ENCODE results near the gene GABRP.
"Not testable (repeated sequence)": the region's sequence is repeated elsewhere in the genome, so short reads cannot be mapped to it uniquely, and the experiment has no call there.

Gene GABRP

DNA sequence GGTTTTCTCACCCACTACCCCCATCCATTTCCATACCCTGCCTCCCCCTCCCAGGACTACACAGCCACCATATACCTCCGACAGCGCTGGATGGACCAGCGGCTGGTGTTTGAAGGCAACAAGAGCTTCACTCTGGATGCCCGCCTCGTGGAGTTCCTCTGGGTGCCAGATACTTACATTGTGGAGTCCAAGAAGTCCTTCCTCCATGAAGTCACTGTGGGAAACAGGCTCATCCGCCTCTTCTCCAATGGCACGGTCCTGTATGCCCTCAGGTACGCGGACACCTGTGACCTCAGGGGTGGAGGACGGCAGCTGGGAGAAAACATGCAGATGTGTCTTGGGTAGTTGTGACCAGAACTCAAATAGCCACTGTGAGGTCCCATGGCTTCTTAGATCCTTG lies 11.6 kb downstream of the GABRP start:
- no peak for DNase-seq

DNA sequence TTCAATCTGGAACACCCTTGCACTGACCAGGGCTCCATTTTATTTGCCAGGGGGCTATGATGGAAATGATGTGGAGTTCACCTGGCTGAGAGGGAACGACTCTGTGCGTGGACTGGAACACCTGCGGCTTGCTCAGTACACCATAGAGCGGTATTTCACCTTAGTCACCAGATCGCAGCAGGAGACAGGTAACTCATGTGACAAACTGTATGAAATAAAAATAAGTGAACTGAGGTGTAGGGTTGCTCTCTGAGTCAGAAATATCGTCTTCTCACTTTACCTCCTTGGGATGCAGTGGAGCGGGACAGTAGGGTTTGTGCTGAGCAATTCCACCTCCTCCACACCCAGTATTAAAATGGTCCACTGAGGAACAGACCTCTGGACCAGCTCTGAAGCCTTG lies 22.1 kb downstream of the GABRP start:
- no peak for DNase-seq

DNA sequence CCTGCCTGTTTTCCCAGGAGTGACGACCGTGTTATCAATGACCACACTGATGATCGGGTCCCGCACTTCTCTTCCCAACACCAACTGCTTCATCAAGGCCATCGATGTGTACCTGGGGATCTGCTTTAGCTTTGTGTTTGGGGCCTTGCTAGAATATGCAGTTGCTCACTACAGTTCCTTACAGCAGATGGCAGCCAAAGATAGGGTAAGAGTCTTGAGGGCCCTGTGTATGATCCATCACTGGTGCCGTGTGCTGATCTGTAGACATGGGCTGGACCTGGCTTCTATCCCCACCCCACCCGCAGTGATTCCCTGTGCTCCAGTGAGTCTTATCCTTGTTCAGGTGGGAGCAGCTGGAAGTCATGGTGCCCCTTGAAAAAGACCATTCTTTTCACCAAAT lies 26.0 kb downstream of the GABRP start:
- peak in 1 of 2 experiments; percentile 6 for DNase-seq

DNA sequence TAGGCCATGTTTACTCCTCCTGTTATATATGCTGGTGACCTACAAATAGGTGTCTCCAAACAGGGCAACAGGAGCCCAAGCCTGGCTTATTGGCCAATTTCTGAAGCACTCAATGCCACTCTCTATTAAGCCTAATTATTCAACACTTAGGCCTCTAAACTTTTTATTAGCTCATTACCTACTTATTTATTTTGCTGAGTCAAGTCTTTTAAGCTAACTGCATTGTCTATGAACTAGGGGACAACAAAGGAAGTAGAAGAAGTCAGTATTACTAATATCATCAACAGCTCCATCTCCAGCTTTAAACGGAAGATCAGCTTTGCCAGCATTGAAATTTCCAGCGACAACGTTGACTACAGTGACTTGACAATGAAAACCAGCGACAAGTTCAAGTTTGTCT lies 28.2 kb downstream of the GABRP start:
- DNase-seq = no peak

DNA sequence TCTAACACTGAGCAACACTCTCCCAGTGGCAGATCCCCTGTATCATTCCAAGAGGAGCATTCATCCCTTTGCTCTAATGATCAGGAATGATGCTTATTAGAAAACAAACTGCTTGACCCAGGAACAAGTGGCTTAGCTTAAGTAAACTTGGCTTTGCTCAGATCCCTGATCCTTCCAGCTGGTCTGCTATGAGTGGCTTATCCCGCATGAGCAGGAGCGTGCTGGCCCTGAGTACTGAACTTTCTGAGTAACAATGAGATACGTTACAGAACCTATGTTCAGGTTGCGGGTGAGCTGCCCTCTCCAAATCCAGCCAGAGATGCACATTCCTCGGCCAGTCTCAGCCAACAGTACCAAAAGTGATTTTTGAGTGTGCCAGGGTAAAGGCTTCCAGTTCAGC lies 29.7 kb downstream of the GABRP start:
- no peak for DNase-seq

DNA sequence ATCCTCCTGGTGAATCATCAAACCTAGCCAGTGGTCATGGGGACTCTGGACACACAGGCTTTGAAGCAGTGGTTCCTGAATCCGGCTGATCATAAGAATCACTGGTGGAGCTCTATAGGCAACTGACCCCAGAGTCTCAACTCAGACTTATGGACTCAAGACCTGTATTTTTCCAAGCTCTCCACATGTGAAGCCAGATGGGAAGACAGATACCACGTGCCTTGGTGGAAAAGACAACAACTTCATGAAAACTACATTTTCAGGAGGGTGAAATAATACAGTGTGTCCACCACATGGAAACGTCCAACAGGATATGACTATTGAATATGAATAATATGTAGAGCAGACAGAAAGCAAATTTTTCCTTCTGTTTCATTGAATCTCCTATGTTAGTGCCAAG lies 33.7 kb downstream of the GABRP start:
- no peak for DNase-seq

DNA sequence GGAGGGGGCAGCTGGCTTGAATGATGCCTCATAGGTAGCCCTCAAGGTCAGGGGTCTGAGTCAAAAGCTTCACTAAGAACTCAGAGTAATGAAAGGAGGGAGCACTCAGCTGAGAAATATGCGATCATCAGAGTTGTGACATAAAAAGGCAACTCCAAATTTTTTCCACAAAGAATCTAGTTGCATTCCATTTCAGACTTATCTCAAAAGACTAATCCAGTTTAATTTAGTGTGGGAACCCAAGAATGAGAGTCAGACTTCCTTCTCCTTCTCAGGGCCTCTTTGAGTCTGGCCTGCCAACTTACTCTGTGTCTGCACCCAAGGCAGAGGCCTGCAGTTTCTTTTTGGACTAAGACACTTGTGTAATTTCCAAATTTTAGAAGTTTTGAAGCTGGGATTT lies 34.7 kb downstream of the GABRP start:
- DNase-seq = no peak

DNA sequence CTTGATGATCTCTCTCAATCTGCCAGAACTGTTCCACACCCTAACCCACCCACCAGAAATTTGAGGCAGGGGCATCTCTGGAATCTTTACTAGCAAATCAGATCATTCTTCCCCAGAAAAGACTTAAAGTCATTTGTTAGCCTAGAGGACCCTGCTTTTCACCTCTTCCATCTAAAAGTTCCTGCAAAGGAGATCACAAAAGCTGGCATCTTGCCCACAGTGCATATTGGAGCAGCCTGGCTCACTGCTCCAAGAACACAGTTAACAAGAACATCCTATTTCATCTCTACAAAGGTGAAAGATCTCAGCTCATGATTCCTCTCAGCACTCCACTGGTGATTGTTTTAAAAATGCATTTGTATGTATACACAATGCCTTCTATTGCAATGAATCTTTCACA lies 36.3 kb downstream of the GABRP start:
- DNase-seq = no peak

DNA sequence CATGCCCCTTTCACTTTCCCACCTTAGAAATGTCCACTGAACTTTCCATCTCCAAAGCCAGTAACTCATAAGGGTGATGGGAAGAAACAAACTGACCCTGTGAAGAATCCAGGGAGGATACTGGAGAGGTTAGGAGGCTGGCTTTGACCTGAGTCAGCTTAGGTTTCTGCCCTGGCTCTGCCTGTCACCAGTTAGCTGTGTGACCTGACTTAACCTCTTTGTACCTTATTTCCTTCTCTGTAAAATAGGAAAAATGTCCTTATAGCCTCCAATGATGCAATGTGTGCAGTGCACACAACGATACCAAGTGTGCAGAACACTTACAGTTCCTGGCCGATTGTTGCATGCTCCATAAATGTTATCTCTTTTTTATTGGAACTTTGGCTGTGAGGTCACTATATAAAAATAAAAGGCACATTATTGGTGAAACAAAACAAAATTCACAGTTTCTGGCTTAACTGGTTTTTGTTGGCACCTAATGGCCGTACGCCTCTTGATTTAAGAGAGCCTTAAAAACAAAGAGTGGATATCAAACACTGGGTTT lies 37.8 kb downstream of the GABRP start:
- no peak for DNase-seq

DNA sequence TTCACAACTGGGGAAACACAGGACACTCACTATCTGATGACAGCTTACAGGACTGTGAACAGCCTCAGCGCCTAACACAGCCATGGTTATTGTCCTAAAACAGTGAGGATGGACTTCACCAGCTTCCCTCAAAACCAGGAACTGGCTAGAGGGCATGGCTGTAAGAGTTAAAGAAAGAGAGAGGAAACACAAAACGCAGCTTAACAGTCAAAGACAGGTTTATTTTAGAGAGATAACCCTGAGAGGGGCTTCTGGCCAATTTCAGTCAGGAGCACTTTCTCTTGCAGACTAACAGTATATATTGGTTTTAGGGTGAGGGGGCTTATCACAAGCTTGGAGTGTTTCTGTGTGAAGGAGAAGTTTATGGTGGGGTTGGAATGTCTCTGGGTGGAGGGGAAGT lies 42.6 kb downstream of the GABRP start:
- DNase-seq = no peak

DNA sequence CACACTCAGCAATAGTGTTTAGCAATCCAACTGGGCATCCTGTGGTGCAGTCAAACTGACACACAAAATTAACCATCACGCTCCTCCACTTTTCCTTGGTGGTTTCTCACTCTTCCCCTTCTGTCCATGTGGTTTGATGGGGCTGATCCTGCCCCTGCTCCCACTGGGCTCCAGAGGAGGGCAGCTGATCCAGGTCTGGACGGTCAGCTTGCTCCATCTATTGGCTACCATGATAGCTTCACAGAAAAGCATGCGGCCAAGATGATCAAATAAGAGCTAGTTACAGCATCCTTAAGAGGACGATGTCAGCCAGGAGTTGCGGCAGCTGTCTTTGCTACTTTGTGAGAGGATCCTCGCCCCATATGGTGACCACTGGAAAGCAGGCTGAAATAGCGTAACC lies 48.7 kb downstream of the GABRP start:
- no peak for DNase-seq

DNA sequence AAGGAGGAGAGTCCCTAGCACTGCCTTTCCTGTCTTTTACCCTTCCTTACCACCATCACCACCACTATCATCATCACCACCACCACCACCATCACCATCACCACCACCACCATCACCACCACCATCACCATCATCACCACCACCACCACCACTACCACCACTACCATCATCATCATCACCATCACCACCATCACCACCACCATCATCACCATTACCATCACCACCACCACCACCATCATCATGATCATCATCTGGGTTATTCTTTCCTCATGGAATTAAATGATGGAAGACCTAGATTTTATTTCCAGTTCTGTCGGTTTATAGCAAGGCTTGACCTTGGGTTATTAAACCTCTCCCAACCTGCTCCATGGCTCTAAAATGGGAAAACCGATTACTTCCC lies 50.5 kb downstream of the GABRP start:
- DNase-seq = not testable (repeated sequence)

DNA sequence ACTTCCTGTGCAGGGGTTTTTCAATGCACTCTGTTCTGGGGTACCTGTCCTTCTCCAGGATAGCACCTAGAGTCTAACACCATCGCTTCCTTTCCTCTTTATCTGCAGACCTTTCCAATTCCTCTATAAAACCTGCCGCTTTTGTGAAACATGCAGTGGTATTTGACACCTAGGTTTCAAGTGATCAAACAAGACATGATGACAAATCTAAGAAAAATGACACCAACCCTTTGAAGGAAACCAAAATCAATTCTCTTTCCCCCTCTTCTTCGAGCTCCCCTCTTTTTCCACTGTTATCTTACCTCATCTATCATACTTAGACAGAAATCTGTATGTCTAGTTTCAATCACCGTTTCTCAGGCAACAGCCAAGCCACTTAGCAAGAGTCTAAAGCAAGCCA lies 52.7 kb downstream of the GABRP start:
- DNase-seq = no peak

DNA sequence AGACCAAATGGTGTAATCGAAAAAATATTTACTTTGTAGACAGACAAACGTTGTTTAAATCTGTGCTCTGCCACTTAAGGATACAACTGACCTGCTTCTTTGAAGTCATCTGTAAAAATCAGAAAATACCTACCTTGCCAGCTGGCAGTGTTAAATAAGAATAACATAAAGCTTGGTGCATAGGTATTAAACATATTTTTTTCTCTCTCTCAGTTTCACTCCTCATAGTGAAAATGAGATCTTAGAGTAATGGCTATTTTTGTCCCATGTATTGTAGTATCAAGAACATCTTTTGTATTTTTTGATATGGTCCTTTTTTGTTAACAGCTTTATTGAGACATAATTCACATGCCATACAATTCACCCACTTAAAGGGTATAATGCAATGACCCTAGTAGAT lies 60.3 kb downstream of the GABRP start:
- DNase-seq = no peak

DNA sequence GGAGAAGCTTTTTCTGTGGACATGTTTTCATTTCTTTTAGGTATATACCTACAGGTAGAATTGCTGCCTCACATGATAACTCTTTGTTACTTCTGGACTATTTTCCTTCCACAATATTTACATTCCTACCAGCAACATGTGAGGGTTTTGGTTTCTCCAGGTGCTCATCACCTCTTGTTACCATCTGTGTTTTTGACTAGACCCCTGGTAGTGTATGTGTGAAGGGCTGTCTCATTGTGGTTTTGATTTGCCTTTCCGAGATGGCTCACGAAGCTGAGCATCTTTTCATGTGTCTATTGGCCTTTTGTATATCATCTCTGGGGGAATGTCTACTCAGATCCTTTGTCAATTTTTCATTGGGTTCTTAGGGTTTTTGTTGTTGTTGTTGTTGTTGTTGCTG lies 61.1 kb downstream of the GABRP start:
- no peak for DNase-seq

DNA sequence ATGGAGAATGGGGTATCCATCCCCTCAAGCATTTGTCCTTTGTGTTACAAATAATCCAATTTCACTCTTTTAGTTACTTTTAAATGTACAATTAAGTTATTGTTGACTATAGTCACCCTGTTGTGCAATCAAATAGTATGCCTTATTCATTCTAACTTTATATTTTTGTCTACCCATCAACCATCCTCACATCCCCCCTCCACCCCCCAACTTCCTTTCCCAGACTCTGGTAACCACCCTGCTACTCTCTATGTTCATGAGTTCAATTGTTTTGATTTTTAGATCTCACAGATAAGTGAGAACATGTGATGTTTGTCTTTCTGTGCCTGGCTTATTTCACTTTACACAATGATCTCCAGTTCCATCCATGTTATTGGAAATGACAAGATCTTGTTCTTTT lies 62.9 kb downstream of the GABRP start:
- no peak for DNase-seq

DNA sequence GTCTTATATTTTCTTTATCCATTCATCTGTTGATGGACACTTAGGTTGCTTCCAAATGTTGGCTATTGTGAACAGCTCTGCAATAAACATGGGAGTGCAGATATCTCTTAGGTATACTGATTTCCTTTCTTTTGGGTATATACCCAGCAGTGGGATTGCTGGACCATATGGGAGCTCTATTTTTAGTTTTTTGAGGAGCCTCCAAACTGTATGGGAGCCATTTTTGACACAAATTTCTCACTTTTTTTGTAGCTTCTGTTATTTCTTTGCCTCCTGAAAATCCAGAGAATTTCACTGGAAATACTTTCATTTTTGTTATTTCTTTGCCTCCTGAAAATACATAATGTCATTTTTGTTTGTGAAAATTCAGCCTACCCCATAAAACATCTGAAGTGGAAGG lies 63.3 kb downstream of the GABRP start:
- no peak for DNase-seq

DNA sequence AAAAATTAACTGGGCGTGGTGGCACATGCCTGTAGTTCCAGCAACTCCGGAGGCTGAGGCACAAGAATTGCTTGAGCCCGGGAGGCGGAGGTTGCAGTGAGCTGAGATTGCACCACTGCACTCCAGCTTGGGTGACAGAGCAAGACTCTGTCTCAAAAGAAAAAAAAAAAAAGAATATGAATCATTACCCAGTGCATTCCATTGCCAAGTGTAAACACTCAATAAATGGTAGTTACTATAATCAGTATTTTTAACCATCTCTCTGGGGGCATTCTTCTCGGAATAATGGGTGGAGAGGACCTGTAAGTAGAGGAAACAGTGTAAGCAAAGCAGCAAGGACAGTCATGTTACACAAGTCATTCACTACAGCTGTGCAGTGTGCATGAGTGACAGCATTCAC lies 64.5 kb downstream of the GABRP start:
- no peak for DNase-seq

DNA sequence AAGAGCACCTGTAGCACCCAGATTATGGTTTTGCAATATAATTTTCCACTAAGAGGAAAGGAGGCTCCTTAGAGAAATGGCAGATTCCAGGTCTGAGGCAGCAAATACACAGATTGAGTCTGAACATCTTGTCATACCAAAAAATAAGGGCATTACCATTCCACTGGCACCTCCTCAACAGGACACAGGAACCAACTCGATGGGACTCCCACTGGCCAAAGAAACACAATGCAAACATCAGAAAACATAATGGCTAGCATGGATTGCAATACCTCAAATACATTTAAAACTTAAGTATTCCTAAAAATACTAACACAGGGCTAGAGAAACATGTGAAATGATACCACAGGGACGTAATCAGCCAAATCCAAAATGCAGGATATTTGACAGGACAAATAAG lies 65.8 kb downstream of the GABRP start:
- no peak for DNase-seq

DNA sequence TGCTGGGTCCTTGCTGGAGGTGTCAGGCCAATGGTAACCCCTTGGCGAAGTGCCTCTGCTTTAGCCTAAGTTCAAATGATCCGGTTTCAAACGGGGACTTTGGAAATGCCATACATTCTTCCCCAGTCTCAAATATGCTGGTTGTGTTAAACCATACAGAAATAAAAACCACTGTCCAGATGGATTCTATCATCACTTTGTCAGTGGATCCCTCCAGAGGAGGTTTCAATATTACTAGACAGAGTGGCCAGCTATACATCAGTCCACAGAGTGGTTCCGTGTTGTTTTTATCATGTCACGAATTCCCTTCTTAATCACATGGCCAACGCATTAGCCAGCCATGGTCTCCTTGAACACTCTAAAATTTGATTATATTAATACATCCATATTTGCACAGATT lies 71.0 kb downstream of the GABRP start:
- no peak for DNase-seq

DNA sequence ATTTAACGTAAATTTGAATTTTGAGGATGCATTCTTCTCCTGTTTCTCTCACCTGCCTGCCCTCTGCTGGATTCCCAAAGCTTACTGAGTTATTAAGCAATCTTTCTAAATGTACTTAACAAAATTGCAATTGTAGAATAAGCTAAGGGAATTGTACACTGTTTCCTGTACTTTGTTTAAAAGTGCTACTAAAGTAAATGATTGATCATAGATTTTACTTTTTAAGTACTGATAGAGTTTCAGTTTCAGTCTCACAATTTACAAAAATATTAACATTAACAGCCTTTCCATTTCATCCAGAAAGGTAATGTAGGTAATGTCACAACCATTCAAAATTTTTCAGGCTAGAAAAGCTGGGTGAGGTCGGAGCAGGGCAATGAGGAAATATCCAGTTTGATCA lies 73.5 kb downstream of the GABRP start:
- DNase-seq = no peak

DNA sequence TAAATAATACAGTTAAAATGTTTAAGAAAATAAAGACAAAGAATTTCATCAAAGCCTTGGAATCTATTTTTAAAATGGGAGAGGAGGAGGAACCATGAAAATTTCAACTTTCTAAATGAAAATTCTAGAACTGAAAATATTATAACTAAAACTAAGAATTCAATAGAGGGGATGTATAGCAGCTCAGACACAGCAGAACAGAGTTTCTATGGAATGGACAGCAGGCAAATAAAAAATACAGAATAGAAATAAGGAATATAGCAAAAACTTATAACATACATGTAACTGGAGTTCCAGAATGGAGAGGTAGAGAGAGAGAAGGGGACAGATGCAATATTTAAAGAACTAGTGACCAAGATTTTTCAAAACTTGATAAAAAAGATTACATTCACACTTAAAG lies 76.9 kb downstream of the GABRP start:
- no peak for DNase-seq

DNA sequence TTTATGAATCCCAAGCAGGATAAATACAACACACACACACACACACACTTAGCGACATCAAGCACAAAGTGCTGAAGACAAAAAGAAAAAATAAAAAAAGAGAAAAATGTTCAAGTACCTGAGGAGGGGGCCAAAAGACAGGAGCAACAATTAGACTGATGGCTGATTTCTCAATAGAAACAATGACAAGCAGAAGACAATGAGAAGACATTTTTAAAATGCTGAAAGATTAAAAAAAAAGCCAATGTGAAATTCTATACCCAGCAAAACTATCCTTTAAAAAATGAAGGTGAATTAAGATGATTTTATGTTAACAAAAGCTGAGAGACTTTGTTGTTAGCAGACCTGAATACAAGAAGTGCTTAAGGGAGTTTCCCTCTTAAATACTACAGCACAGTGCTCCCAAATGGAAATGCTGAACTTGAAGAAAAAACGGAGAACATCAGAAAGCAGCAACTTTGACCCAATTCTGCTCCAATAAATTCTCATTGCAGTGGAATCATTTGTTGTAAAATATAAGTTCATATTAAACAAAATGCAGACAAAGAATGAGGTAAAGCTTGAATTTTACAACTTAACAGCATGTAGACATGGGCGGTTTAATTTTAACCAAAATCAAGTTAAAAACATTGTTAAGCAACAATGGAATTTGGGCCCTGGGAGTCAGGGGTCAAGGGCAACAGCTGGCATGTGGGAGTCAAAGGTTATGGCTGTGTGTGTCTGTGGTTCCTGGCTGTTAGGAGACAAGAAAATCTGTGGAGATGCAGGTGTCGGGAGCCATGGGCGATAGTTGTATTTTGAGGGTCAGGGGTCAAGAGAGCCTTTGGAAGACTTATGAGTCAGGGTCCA lies 77.5 kb downstream of the GABRP start:
- DNase-seq = no peak

DNA sequence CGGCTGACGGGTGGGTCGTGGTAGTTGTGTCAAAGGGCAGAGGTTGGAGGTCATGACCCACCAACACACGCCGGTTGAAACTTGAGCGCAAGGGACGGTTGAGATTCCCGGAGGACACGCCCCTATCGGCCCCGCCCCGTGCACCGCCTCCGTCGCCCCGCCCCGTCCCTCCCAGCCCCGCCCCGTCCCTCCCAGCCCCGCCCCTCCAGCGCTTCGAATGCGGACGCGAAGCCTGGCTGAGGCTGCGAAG lies 78.1 kb downstream of the GABRP start:
- DNase-seq = no peak

All from SHP77 (cell line).